AG04449 (cell line): ENCODE measurements around the gene RACGAP1.

Experiments used
- CTCF ChIA-PET: fragments of 350-600 bp; formaldehyde crosslinking; extraction: SDS; loops from one replicate; lab custom pipeline; 2021; ENCODE audit warnings: antibody characterized with exemption; lab: Yijun Ruan, JAX
- POLR2A ChIA-PET: fragments of 400-600, 350-600 bp; formaldehyde crosslinking; extraction: SDS; loops from one replicate; lab custom pipeline; 2020; ENCODE audit warnings: antibody characterized with exemption, inconsistent platforms; lab: Yijun Ruan, JAX
- DNase-seq: peaks from one replicate; pipeline ENCODE4 v3.0.0-alpha.2; 2010; ENCODE audit warnings: low read depth, low spot score
- H3K4me3 ChIP-seq: 2 replicates; pipeline ENCODE4 v1.5.1; 2011; ENCODE audit warnings: low read depth, mild to moderate bottlenecking, control low read depth, low read length
- CTCF ChIP-seq: IDR thresholded peaks from one replicate; pipeline ENCODE4 v1.5.1; 2011; ENCODE audit warnings: mild to moderate bottlenecking, moderate library complexity, low read length, control low read depth, inconsistent platforms; ENCODE audit not compliant: insufficient read depth; ENCODE audit errors: missing control alignments

The RACGAP1 gene

GRCh38 chr12:50025187-50026059 is at the start of gene RACGAP1:
TSS of gene RACGAP1 (minus strand) at chr12:50025494. CDS start at chr12:50016715, 8,779 bp downstream.
- TF ChIP-seq CTCF, result no peak
- ChIA-PET CTCF (interaction anchor here (0.9 to 4.5 kb wide), 8 partner anchors 12 to 80 kb away, joined by 4 to 59 read pairs (median 8); no protein-coding TSS in a partner anchor), POLR2A (no interaction called here)
- H3K4me3 ChIP-seq, result peak within 1 kb of the TSS; percentile 94
- peak; percentile 74 for DNase-seq

- no peak for DNase-seq
- no peak for TF ChIP-seq CTCF
- H3K4me3 ChIP-seq, result no peak overlapping the region
- ChIA-PET CTCF (interaction anchor here (1.0 to 22.9 kb wide), 17 partner anchors 7 to 241 kb away, joined by 3 to 1042 read pairs (median 9); partner anchors contain the start of genes AQP5, AQP6, COX14 and SMARCD1), POLR2A (no interaction called here)
Observed at GRCh38 chr12:50073712-50074111, 48.4 kb upstream of the RACGAP1 start.

GRCh38 chr12:50073206-50073605 is 47.9 kb upstream of the RACGAP1 start:
- H3K4me3 ChIP-seq, result no peak overlapping the region
- no peak for TF ChIP-seq CTCF
- CTCF ChIA-PET, result interaction anchor here (1.2 to 22.9 kb wide), 10 partner anchors 11 to 241 kb away, joined by 3 to 1042 read pairs (median 15); partner anchors contain the start of genes AQP5, AQP6, COX14 and SMARCD1
- POLR2A ChIA-PET, result no interaction called here
- no peak for DNase-seq

- POLR2A ChIA-PET, result no interaction called here
- DNase-seq, result no peak
- no peak for TF ChIP-seq CTCF
- H3K4me3 ChIP-seq, result no peak overlapping the region
- CTCF ChIA-PET, result interaction anchor here (1.2 to 22.9 kb wide), 10 partner anchors 13 to 206 kb away, joined by 3 to 1042 read pairs (median 42); partner anchors contain the start of genes AQP5, AQP6, COX14 and SMARCD1
Observed at GRCh38 chr12:50072198-50072907, 47.1 kb upstream of the RACGAP1 start.

- CTCF ChIA-PET, result interaction anchor here (0.7 to 22.9 kb wide), 45 partner anchors 9 to 717 kb away, joined by 3 to 1042 read pairs (median 6); partner anchors contain the start of genes AQP5, AQP6, COX14 and RACGAP1
- POLR2A ChIA-PET, result interaction anchor here (0.6 to 0.9 kb wide), 3 partner anchors 17 to 630 kb away, joined by 3 to 4 read pairs (median 4); no protein-coding TSS in a partner anchor
- TF ChIP-seq CTCF, result peak; percentile 94
Observed at GRCh38 chr12:50070314-50071060, 45.2 kb upstream of the RACGAP1 start.

More at GRCh38 chr12:50070314-50071060, 45.2 kb upstream of the RACGAP1 start:
- H3K4me3 ChIP-seq, result no peak overlapping the region
- no peak for DNase-seq
